Heart right ventricle (tissue), 16 donors: ENCODE results near the gene DDX1. TPM values are rescaled to one million over a fixed set of nuclear protein-coding genes. Genes with fewer than 3 reads are reported as not detected.

Experiments used
- ATAC-seq, 8 donors: fragments of 200-7000 bp; cut with Tn5 transposase; one replicate each; pipeline ENCODE4 v1.9.1; 2020; ENCODE audit warnings: mild to moderate bottlenecking in 8 of 8, moderate library complexity in 8 of 8, moderate number of reproducible peaks in 1 of 8
- DNase-seq, 2 donors: peaks; one replicate each; pipeline ENCODE4 v3.0.0-alpha.2; 2020
- H3K27ac ChIP-seq, 10 donors: fragments of 200-600 bp; sonication (generic) in 2 of 10; one replicate each; pipeline versions ENCODE4 v1.5.0 to v1.8.0; 2020 to 2022; ENCODE audit warnings: mild to moderate bottlenecking in 3 of 10
- H3K27me3 ChIP-seq, 7 donors: fragments of 200-600 bp; one replicate each; pipeline ENCODE4 v1.8.0; 2021 to 2022; ENCODE audit warnings: mild to moderate bottlenecking in 2 of 7
- H3K36me3 ChIP-seq, 9 donors: fragments of 200-600 bp; sonication (generic) in 1 of 9; one replicate each; pipeline versions ENCODE4 v1.5.0 to v1.8.0; 2020 to 2022; ENCODE audit warnings: mild to moderate bottlenecking in 2 of 9
- H3K4me1 ChIP-seq, 9 donors: fragments of 200-600 bp; sonication (generic) in 1 of 9; one replicate each; pipeline versions ENCODE4 v1.5.0 to v1.8.0; 2020 to 2022; ENCODE audit warnings: mild to moderate bottlenecking in 4 of 9
- H3K4me3 ChIP-seq, 10 donors: fragments of 200-600 bp; sonication (generic) in 2 of 10; one replicate each; pipeline versions ENCODE4 v1.5.0 to v1.8.0; 2020 to 2022; ENCODE audit warnings: mild to moderate bottlenecking in 7 of 10, moderate library complexity in 2 of 10
- H3K9me3 ChIP-seq, 11 donors: fragments of 200-600 bp in 10 of 11; sonication (generic) in 2 of 11; one replicate each; pipeline versions ENCODE4 v1.5.0 to v1.8.0; 2013 to 2022; ENCODE audit warnings: mild to moderate bottlenecking in 2 of 11, control low read depth in 1 of 11, moderate library complexity in 1 of 11
- WGBS, 2 donors: extraction: QIAGEN DNeasy Blood & Tissue Kit; methylation state at CpG; one replicate each; pipeline ENCODE4 v1.1.7; 2013; ENCODE audit warnings: inconsistent platforms in 1 of 2; 5-methylcytosine and 5-hydroxymethylcytosine counted together
- intact Hi-C, 10 donors: fragments of 100-400 bp; cut with DNase I; formaldehyde crosslinking; loops; one replicate each; pipeline versions ENCODE4 v1.11.1 to v1.14.2; 2022
- polyA plus RNA-seq, 2 donors: library from polyadenylated mRNA; stranded (reverse); fragments of 200-250 nt; gene quantifications; one replicate each; pipeline ENCODE4 v1.2.3, GENCODE V29; 2013
- total RNA-seq, 10 donors: library from RNA; stranded (reverse); fragmentation: NEBNext Ultra II Directional in 3 of 10; extraction: Animal tissue kit (Norgen Biotek cat#: 25700) in 3 of 10; gene quantifications; one replicate each; pipeline versions ENCODE4 v1.2.1 to v1.2.4, GENCODE V29; 2021 to 2023
- TF ChIP-seq, protein P1 (sequence below), 9 donors: fragments of 200-600 bp; sonication (generic) in 2 of 9; IDR thresholded peaks; one replicate each; pipeline versions ENCODE4 v1.5.0 to v1.8.0; 2021 to 2022; ENCODE audit warnings: antibody characterized with exemption in 9 of 9, mild to moderate bottlenecking in 5 of 9, moderate library complexity in 1 of 9
- donor health status: Arrhythmogenic right ventricular cardiomyopathy.
- donor health status: ischemic (EF 13 %, LVEDD 7.1; RV severe dilation, severe dysfunction).
- donor health status: healthy with polysubstance abuse.
- donor health status: DM: no; HTN: yes; CAD: no.
- donor health status: DM: no; HTN: no; CAD: no.
- donor health status: ischemic (EF 25% LVEDD 6.9; RV normal size, moderate dysfunction).
- donor health status: ischemic (EF 25% LVEDD 5.7; RV mildly dilated, moderate dysfunction).
- donor health status: healthy.
- donor health status: DM: yes; HTN: yes; CAD: no.
- donor health status: Ischemic cardiomyopathy.
- donor health status: ischemic (EF 35%, LVEDD 5.7; RV mildly dilated, moderate dysfunction).
- donor health status: nonischemic (EF 11% LVEDD 7.7; RV severe dilation, severe dysfunction).
- donor health status: DM: yes; HTN: yes; CAD: no.
- donor health status: PGD.
- donor health status: ischemic (EF 29% LVEDD 5.4; RV normal size, mild dysfunction).
- donor health status: nonischemic (EF 23%, LVEDD 6.1; RV moderate dilation, normal function).

DDX1 gene
- total and polyA plus RNA-seq, 12 donors: 80.1 to 183 (median 157) TPM

DNA sequence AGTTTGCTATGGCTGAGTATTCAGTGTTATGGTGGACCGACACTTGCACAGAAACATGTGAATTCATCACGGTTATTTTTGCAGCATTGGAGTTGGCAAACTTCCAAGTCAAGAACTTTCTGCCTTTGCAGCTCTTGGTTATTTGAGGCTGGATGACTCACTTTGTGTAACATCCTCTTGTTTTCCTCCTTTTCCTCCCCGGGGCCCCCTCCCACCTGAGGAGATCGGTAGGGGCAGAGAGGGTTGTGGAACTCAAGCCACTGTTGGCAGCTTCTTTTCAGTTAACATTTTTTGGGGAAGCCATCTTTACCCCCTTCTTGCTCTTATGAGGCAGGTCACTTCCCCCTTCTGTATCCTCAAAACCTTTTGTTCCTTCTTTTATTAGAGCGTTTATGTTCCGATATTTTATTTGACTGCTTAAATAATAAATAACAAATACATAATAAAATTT lies 48.6 kb downstream of the DDX1 start:
- peak overlapping the region in 2 of 10 donors; percentile 11 to 27 for H3K27ac ChIP-seq
- TF ChIP-seq, protein P1, sequence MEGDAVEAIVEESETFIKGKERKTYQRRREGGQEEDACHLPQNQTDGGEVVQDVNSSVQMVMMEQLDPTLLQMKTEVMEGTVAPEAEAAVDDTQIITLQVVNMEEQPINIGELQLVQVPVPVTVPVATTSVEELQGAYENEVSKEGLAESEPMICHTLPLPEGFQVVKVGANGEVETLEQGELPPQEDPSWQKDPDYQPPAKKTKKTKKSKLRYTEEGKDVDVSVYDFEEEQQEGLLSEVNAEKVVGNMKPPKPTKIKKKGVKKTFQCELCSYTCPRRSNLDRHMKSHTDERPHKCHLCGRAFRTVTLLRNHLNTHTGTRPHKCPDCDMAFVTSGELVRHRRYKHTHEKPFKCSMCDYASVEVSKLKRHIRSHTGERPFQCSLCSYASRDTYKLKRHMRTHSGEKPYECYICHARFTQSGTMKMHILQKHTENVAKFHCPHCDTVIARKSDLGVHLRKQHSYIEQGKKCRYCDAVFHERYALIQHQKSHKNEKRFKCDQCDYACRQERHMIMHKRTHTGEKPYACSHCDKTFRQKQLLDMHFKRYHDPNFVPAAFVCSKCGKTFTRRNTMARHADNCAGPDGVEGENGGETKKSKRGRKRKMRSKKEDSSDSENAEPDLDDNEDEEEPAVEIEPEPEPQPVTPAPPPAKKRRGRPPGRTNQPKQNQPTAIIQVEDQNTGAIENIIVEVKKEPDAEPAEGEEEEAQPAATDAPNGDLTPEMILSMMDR (IDR thresholded peaks at IDR 0.05): no peak
- peaks cover 0 to 10% (median 0%) of the 10 kb centered on the region in 11 donors for H3K9me3 ChIP-seq
- H3K36me3 ChIP-seq: peaks cover 0 to 26% (median 7%) of the 10 kb centered on the region in 9 donors
- no peaks in the 10 kb centered on the region for H3K27me3 ChIP-seq
- DNase-seq (peak in 1 of 2 donors; percentile 54), ATAC-seq (peak in 6 of 8 donors; percentile 21 to 76 (median 54))
- peaks cover 6 to 50% (median 28%) of the 10 kb centered on the region in 9 donors for H3K4me1 ChIP-seq
- intact Hi-C loops: loop anchor here in 3 of 10 donors (5.0 to 10.0 kb wide), 4 partner anchors 95 to 872 kb away; no protein-coding TSS in a partner anchor
- WGBS, 2 donors: 27 to 30% methylated on average over 6 of the region's 6 CpGs
- H3K4me3 ChIP-seq: no peak overlapping the region

DNA sequence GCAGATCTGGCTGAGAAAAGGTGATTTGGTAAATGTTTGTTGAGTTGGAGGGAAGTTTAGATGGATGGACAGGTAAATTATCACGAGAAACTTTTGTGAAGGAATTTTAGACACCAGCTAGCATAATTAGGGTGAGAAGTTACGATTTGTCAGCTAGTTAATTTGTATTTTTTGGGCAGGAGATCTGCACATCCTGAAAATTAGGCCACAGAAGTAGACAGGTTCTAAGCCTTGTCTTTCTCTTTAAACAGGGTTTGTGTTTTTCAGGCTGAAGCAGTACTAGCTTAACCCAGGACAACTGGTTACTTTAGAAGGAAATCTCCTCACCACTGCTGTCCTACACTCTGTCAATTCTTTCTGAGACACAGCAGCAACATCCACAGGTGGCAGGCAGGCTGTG lies 49.1 kb downstream of the DDX1 start:
- TF ChIP-seq, protein P1 (IDR thresholded peaks at IDR 0.05): no peak
- peak overlapping the region in 2 of 10 donors; percentile 11 to 27 for H3K27ac ChIP-seq
- H3K4me3 ChIP-seq: no peak overlapping the region
- WGBS, 2 donors: 93% methylated on average over 2 of the region's 2 CpGs
- H3K27me3 ChIP-seq: no peaks in the 10 kb centered on the region
- DNase-seq: no peak
- peaks cover 0 to 10% (median 0%) of the 10 kb centered on the region in 11 donors for H3K9me3 ChIP-seq
- H3K36me3 ChIP-seq: peaks cover 0 to 21% (median 7%) of the 10 kb centered on the region in 9 donors
- no peak for ATAC-seq
- intact Hi-C loops: loop anchor here in 3 of 10 donors (5.0 to 10.0 kb wide), 4 partner anchors 94 to 872 kb away; no protein-coding TSS in a partner anchor
- H3K4me1 ChIP-seq: peaks cover 6 to 45% (median 26%) of the 10 kb centered on the region in 9 donors

DNA sequence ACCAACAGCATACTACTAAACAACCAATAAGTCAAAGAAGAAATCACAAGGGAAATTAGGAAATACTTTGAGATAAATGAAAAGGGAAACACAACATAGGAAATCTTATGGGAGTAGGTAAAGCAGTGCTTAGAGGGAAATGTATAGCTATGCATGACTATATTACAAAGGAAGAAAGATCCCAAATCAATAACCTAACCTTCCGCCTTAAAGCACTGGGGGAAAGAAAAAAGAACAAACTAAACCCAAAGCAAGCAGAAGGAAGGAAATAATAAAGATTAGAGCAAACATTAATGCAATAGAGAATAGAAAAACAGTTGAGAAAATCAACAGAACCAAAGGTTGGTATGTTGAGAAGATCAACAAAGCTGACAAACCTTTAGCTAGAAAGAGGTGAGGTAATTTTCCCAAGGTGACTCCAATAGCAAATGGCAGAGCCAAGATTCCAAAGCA lies 49.9 kb downstream of the DDX1 start:
- peaks cover 6 to 46% (median 26%) of the 10 kb centered on the region in 9 donors for H3K4me1 ChIP-seq
- ATAC-seq (no peak), DNase-seq (no peak)
- peaks cover 0 to 17% (median under 1%) of the 10 kb centered on the region in 9 donors for H3K36me3 ChIP-seq
- intact Hi-C loops: loop anchor here in 3 of 10 donors (5.0 to 10.0 kb wide), 4 partner anchors 93 to 871 kb away; no protein-coding TSS in a partner anchor
- no peaks in the 10 kb centered on the region for H3K27me3 ChIP-seq
- TF ChIP-seq, protein P1 (IDR thresholded peaks at IDR 0.05): no peak
- WGBS, 2 donors: 100% methylated on average over 1 of the region's 1 CpG
- H3K4me3 ChIP-seq: no peak overlapping the region
- peaks cover 0 to 10% (median 0%) of the 10 kb centered on the region in 11 donors for H3K9me3 ChIP-seq
- H3K27ac ChIP-seq: no peak overlapping the region

DNA sequence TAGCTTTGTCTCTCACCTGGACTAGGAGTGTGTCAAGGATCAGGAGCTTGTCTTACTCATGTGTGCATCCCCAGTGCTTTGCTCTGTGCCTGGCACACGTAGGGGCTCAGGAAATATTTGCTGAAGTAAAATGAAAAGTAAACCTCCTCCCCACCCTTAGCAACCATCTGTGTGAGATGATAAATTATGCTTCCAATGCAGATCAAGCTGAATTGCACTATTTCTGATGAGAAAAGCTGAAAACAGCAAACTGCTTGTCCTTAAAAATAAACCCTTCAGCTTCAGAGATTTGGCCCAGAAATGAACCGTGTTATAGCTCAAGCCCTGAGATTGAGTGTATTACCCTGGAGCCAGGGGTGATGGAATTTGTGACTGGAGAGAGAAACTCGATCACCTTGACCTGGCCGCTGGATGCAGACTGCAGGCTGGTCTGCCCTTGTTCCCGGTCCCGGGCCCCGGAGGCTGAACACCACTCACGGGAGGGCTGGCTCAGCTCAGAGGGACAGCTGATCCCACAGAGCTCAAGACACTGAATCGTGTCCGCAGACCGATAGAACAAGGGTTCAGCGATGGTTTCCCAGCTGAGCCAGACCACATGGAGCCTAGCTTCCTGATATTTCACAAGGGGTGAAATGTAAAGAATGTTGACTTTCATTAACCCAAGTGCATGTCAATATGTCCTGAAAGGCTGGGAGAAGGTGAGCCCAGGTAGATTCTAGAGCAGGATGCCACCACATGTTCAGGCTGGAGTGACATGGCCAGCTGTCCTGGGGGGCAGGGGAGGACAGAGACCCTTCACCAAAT lies 50.5 kb downstream of the DDX1 start:
- Histone ChIP-seq H3K27me3 (no peaks in the 10 kb centered on the region), H3K9me3 (peaks cover 0 to 10% (median 0%) of the 10 kb centered on the region in 11 donors), H3K4me1 (peaks cover 6 to 40% (median 26%) of the 10 kb centered on the region in 9 donors), H3K4me3 (no peak overlapping the region), H3K27ac (no peak overlapping the region), H3K36me3 (peaks cover 0 to 12% (median 0%) of the 10 kb centered on the region in 9 donors)
- intact Hi-C loops: loop anchor here in 3 of 10 donors (5.0 to 10.0 kb wide), 4 partner anchors 93 to 870 kb away; no protein-coding TSS in a partner anchor
- 86 to 88% methylated on average over 12 of the region's 12 CpGs for WGBS, 2 donors
- TF ChIP-seq, protein P1 (IDR thresholded peaks at IDR 0.05): no peak
- ATAC-seq: no peak
- DNase-seq: no peak
